Muscle of back (tissue), 13 donors: Measurements from ENCODE around the gene BUD23. TPM values are rescaled to one million over a fixed set of nuclear protein-coding genes. Genes with fewer than 3 reads are reported as not detected.
A peak's percentile ranks its signal among the peaks of the same experiment; 100 is the strongest.
"Not testable (repeated sequence)": the region's sequence is repeated elsewhere in the genome, so short reads cannot be mapped to it uniquely, and the experiment has no call there.

Experiments used
- DNase-seq, 3 donors: peaks; one replicate each; pipeline versions ENCODE4 v3.0.0 to v3.0.0-alpha.2; 2013
- long read RNA-seq, 9 donors: transcript quantifications; one replicate each; lab custom pipeline, GENCODE V29; 2026
- polyA plus RNA-seq, 10 donors: library from polyadenylated mRNA; unstranded; fragments of 120-200 nt; gene quantifications; one replicate each; pipeline ENCODE4 v1.2.1, GENCODE V29; 2013; ENCODE audit not compliant: insufficient read length in 10 of 10

The BUD23 gene
- polyA plus RNA-seq: 10 to 100 TPM; 65.5 to 73.3 (median 69.5) TPM
- long read RNA-seq, donor 1, transcript BUD23-201 (12 exons, 1,230 nt): major isoform, 17 of 26 reads
- long read RNA-seq, donor 1, partial matches to known transcripts: 9 of 26 reads
- long read RNA-seq, donor 1, other reads (novel, unspliced or antisense): 0 of 26 reads
- long read RNA-seq, donor 2, transcript BUD23-215 (2 exons, 3,886 nt): minor isoform, 5 of 21 reads
- long read RNA-seq, donor 2, transcript BUD23-201 (12 exons, 1,230 nt): major isoform, 11 of 21 reads
- long read RNA-seq, donor 2, partial matches to known transcripts: 5 of 21 reads
- long read RNA-seq, donor 2, other reads (novel, unspliced or antisense): 0 of 21 reads
- long read RNA-seq, donor 3: 0 reads
- long read RNA-seq, donor 4, transcript BUD23-201 (12 exons, 1,230 nt): major isoform, 5 of 23 reads
- long read RNA-seq, donor 4, partial matches to known transcripts: 15 of 23 reads
- long read RNA-seq, donor 4, other reads (novel, unspliced or antisense): 0 of 23 reads
- long read RNA-seq, donor 5, transcript BUD23-215 (2 exons, 3,886 nt): minor isoform, 8 of 23 reads
- long read RNA-seq, donor 5, transcript BUD23-201 (12 exons, 1,230 nt): major isoform, 14 of 23 reads
- long read RNA-seq, donor 5, partial matches to known transcripts: 0 of 23 reads
- long read RNA-seq, donor 5, other reads (novel, unspliced or antisense): 0 of 23 reads
- long read RNA-seq, donor 6, transcript BUD23-201 (12 exons, 1,230 nt): major isoform, 10 of 33 reads
- long read RNA-seq, donor 6, partial matches to known transcripts: 20 of 33 reads
- long read RNA-seq, donor 6, other reads (novel, unspliced or antisense): 0 of 33 reads
- long read RNA-seq, donor 7, transcript BUD23-201 (12 exons, 1,230 nt): major isoform, 5 of 20 reads
- long read RNA-seq, donor 7, partial matches to known transcripts: 11 of 20 reads
- long read RNA-seq, donor 7, other reads (novel, unspliced or antisense): 0 of 20 reads
- long read RNA-seq, donor 8, transcript BUD23-201 (12 exons, 1,230 nt): major isoform, 7 of 26 reads
- long read RNA-seq, donor 8, partial matches to known transcripts: 15 of 26 reads
- long read RNA-seq, donor 8, other reads (novel, unspliced or antisense): 0 of 26 reads
- long read RNA-seq, donor 9: 0 reads

GRCh38 chr7:73683056-73683787 is at the start of gene BUD23, which contains the start of gene DNAJC30:
Gene BUD23 (plus strand): TSS chr7:73683597. CDS start chr7:73683626, 29 bp downstream.
Gene DNAJC30 (minus strand): TSS chr7:73683453. CDS start chr7:73683423, 30 bp downstream.
- DNase-seq: peak; percentile 95 to 97 (median 96)

- no peak for DNase-seq
Observed at GRCh38 chr7:73633844-73634243, 49.6 kb upstream of the BUD23 start.

GRCh38 chr7:73635428-73636200 is 47.8 kb upstream of the BUD23 start:
- no peak for DNase-seq

- no peak for DNase-seq
Observed at GRCh38 chr7:73638911-73639310, 44.5 kb upstream of the BUD23 start.

- no peak for DNase-seq
Observed at GRCh38 chr7:73642834-73643233, 40.6 kb upstream of the BUD23 start.

GRCh38 chr7:73644688-73645286 is 38.6 kb upstream of the BUD23 start:
- DNase-seq: no peak

- DNase-seq: no peak
Observed at GRCh38 chr7:73645643-73646174, 37.7 kb upstream of the BUD23 start.

- no peak for DNase-seq
Observed at GRCh38 chr7:73646785-73647724, 36.3 kb upstream of the BUD23 start.

- DNase-seq: no peak
Observed at GRCh38 chr7:73647725-73648592, 35.4 kb upstream of the BUD23 start.

GRCh38 chr7:73648593-73649332 is 34.6 kb upstream of the BUD23 start:
- DNase-seq: no peak

- DNase-seq: no peak
Observed at GRCh38 chr7:73649576-73649975, 33.8 kb upstream of the BUD23 start.

GRCh38 chr7:73650524-73650923 is 32.9 kb upstream of the BUD23 start:
- no peak for DNase-seq

GRCh38 chr7:73652541-73652949 is 30.9 kb upstream of the BUD23 start:
- DNase-seq: no peak

GRCh38 chr7:73655309-73655708 is 28.1 kb upstream of the BUD23 start:
- not testable (repeated sequence) for DNase-seq

GRCh38 chr7:73659983-73660382 is 23.4 kb upstream of the BUD23 start:
- no peak for DNase-seq

GRCh38 chr7:73660594-73660993 is 22.8 kb upstream of the BUD23 start:
- not testable (repeated sequence) for DNase-seq

GRCh38 chr7:73663033-73663432 is 20.4 kb upstream of the BUD23 start:
- no peak for DNase-seq
